Activated CD8-positive, alpha-beta T cell treated with anti-CD3 and anti-CD28 coated beads, Interleukin-2, amount 10 ng/mL, durations not matched to agents 7 days and 5 days (primary cell): ENCODE data around the gene MRPS18B. TPM values are rescaled to one million over a fixed set of nuclear protein-coding genes. Genes with fewer than 3 reads are reported as not detected.

Source experiments
- ATAC-seq: fragments of 150-1000 bp; cut with Tn5 transposase; one replicate; pipeline ENCODE4 v1.10.0; 2021; ENCODE audit warnings: moderate library complexity
- CTCF ChIA-PET: fragments of 350-600 bp; sonication (Branson Sonifier 250); formaldehyde crosslinking; loops from one replicate; lab custom pipeline; 2021; ENCODE audit warnings: antibody characterized with exemption; lab: Charles Lee
- POLR2A ChIA-PET: fragments of 350-600 bp; sonication (Branson Sonifier 250); formaldehyde crosslinking; loops from one replicate; lab custom pipeline; 2021; ENCODE audit warnings: antibody characterized with exemption; lab: Charles Lee
- DNase-seq: peaks from one replicate; pipeline ENCODE4 v3.0.0-alpha.2; 2020
- H3K27ac Mint-ChIP-seq: one replicate; pipeline ENCODE4 v1.8.0; 2021; ENCODE audit warnings: mild to moderate bottlenecking, mixed read lengths
- H3K27me3 Mint-ChIP-seq: one replicate; pipeline ENCODE4 v1.8.0; 2021; ENCODE audit warnings: low read depth, mixed read lengths
- H3K36me3 Mint-ChIP-seq: one replicate; pipeline ENCODE4 v1.8.0; 2021; ENCODE audit warnings: low read depth, mixed read lengths
- H3K4me1 Mint-ChIP-seq: one replicate; pipeline ENCODE4 v1.8.0; 2021; ENCODE audit warnings: low read depth, mixed read lengths
- H3K4me3 Mint-ChIP-seq: one replicate; pipeline ENCODE4 v1.8.0; 2021; ENCODE audit warnings: mild to moderate bottlenecking, mixed read lengths
- H3K9me3 Mint-ChIP-seq: one replicate; pipeline ENCODE4 v1.8.0; 2022; ENCODE audit warnings: mixed read lengths; ENCODE audit not compliant: insufficient read depth
- total RNA-seq, 2 experiments: library from RNA; stranded (reverse); gene quantifications; one replicate each; pipeline ENCODE4 v1.2.3, GENCODE V29; 2021

Gene MRPS18B
- total RNA-seq, 2 experiments from 2014 or later = 43.2 to 43.6 TPM

GRCh38 chr6:30601815-30602641 lies 15.6 kb upstream of the MRPS18B start:
- H3K4me1 Mint-ChIP-seq = peaks cover 27% of the 10 kb centered on the region
- ChIA-PET CTCF (interaction anchor here (6.6 to 7.8 kb wide), 2 partner anchors 58 to 118 kb away, joined by 107 to 119 read pairs; no protein-coding TSS in a partner anchor), POLR2A (interaction anchor here (0.8 to 5.7 kb wide), 5 partner anchors 9 to 134 kb away, joined by 3 to 60 read pairs (median 4); no protein-coding TSS in a partner anchor)
- DNase-seq (no peak), ATAC-seq (no peak)
- H3K4me3 Mint-ChIP-seq = no peak overlapping the region
- H3K27me3 Mint-ChIP-seq = no peaks in the 10 kb centered on the region
- no peak overlapping the region for H3K27ac Mint-ChIP-seq
- H3K9me3 Mint-ChIP-seq = no peaks in the 10 kb centered on the region
- H3K36me3 Mint-ChIP-seq = peaks cover 71% of the 10 kb centered on the region

GRCh38 chr6:30603961-30604360 lies 13.7 kb upstream of the MRPS18B start:
- H3K27ac Mint-ChIP-seq = no peak overlapping the region
- H3K4me3 Mint-ChIP-seq = no peak overlapping the region
- POLR2A ChIA-PET = interaction anchor here (0.6 to 1.7 kb wide), 3 partner anchors 9 to 303 kb away, joined by 3 read pairs; no protein-coding TSS in a partner anchor
- no peaks in the 10 kb centered on the region for H3K27me3 Mint-ChIP-seq
- peaks cover 80% of the 10 kb centered on the region for H3K36me3 Mint-ChIP-seq
- CTCF ChIA-PET = interaction anchor here (1.6 to 1.7 kb wide), 2 partner anchors 8 to 11 kb away, joined by 3 read pairs; no protein-coding TSS in a partner anchor
- ATAC-seq (no peak), DNase-seq (no peak)
- peaks cover 31% of the 10 kb centered on the region for H3K4me1 Mint-ChIP-seq
- no peaks in the 10 kb centered on the region for H3K9me3 Mint-ChIP-seq

- ChIA-PET CTCF (interaction anchor here (0.7 to 2.0 kb wide), 7 partner anchors 12 to 156 kb away, joined by 3 to 15 read pairs (median 5); no protein-coding TSS in a partner anchor), POLR2A (interaction anchor here (0.7 to 1.2 kb wide), 4 partner anchors 8 to 13 kb away, joined by 3 to 6 read pairs (median 4); no protein-coding TSS in a partner anchor)
- Mint-ChIP-seq H3K4me1 (peaks cover 68% of the 10 kb centered on the region), H3K27me3 (no peaks in the 10 kb centered on the region), H3K27ac (no peak overlapping the region), H3K4me3 (no peak overlapping the region), H3K36me3 (peaks cover 87% of the 10 kb centered on the region), H3K9me3 (no peaks in the 10 kb centered on the region)
- no peak for DNase-seq
- ATAC-seq = no peak
These were observed 7.6 kb upstream of the MRPS18B start for GRCh38 chr6:30610065-30610464.

GRCh38 chr6:30611150-30611855 lies 6.3 kb upstream of the MRPS18B start:
- H3K9me3 Mint-ChIP-seq = no peaks in the 10 kb centered on the region

GRCh38 chr6:30611856-30612194 lies 5.8 kb upstream of the MRPS18B start:
- Mint-ChIP-seq H3K27ac (peak overlapping the region; percentile 22), H3K4me1 (peaks cover 59% of the 10 kb centered on the region), H3K27me3 (peaks cover 2% of the 10 kb centered on the region), H3K4me3 (no peak overlapping the region), H3K36me3 (peaks cover 88% of the 10 kb centered on the region), H3K9me3 (no peaks in the 10 kb centered on the region)
- DNase-seq (no peak), ATAC-seq (no peak)
- ChIA-PET CTCF (interaction anchor here (0.7 to 3.5 kb wide), 10 partner anchors 8 to 128 kb away, joined by 3 to 30 read pairs (median 7); partner anchors contain the start of genes DHX16 and MDC1), POLR2A (interaction anchor here (1.0 to 4.7 kb wide), 2 partner anchors 13 to 118 kb away, joined by 3 to 60 read pairs; no protein-coding TSS in a partner anchor)

More at GRCh38 chr6:30611150-30611855, 6.3 kb upstream of the MRPS18B start:
- H3K27me3 Mint-ChIP-seq = peaks cover 1% of the 10 kb centered on the region
- H3K36me3 Mint-ChIP-seq = peaks cover 88% of the 10 kb centered on the region
- no peak overlapping the region for H3K4me3 Mint-ChIP-seq
- ChIA-PET CTCF (interaction anchor here (1.3 to 2.1 kb wide), 5 partner anchors 13 to 120 kb away, joined by 3 to 15 read pairs (median 9); no protein-coding TSS in a partner anchor), POLR2A (interaction anchor here (0.9 to 1.2 kb wide), 3 partner anchors 10 to 14 kb away, joined by 3 to 6 read pairs (median 4); no protein-coding TSS in a partner anchor)
- no peak for ATAC-seq
- H3K4me1 Mint-ChIP-seq = peaks cover 64% of the 10 kb centered on the region
- no peak for DNase-seq
- H3K27ac Mint-ChIP-seq = peak overlapping the region; percentile 22

- ChIA-PET POLR2A (interaction anchor here (0.8 to 4.7 kb wide), 4 partner anchors 13 to 118 kb away, joined by 3 to 60 read pairs (median 4); no protein-coding TSS in a partner anchor), CTCF (interaction anchor here (0.7 to 3.5 kb wide), 15 partner anchors 8 to 130 kb away, joined by 3 to 30 read pairs (median 5); partner anchors contain the start of genes ATAT1, DHX16 and MDC1)
- DNase-seq = no peak
- peaks cover 2% of the 10 kb centered on the region for H3K27me3 Mint-ChIP-seq
- no peak overlapping the region for H3K4me3 Mint-ChIP-seq
- no peak for ATAC-seq
- peaks cover 90% of the 10 kb centered on the region for H3K36me3 Mint-ChIP-seq
- no peak overlapping the region for H3K27ac Mint-ChIP-seq
- peaks cover 59% of the 10 kb centered on the region for H3K4me1 Mint-ChIP-seq
- no peaks in the 10 kb centered on the region for H3K9me3 Mint-ChIP-seq
These were observed 5.4 kb upstream of the MRPS18B start for GRCh38 chr6:30612213-30612612.

- no peak for DNase-seq
- no peak overlapping the region for H3K4me3 Mint-ChIP-seq
- peak overlapping the region; percentile 31 for H3K27ac Mint-ChIP-seq
- peaks cover 55% of the 10 kb centered on the region for H3K4me1 Mint-ChIP-seq
- H3K27me3 Mint-ChIP-seq = peaks cover 2% of the 10 kb centered on the region
- ATAC-seq = no peak
- H3K36me3 Mint-ChIP-seq = peaks cover 84% of the 10 kb centered on the region
- POLR2A ChIA-PET = interaction anchor here (0.8 to 4.7 kb wide), 11 partner anchors 9 to 118 kb away, joined by 3 to 60 read pairs (median 3); partner anchors contain the start of genes ABCF1 and MDC1
- CTCF ChIA-PET = interaction anchor here (0.7 to 3.5 kb wide), 25 partner anchors 9 to 467 kb away, joined by 3 to 30 read pairs (median 4); partner anchors contain the start of genes ATAT1, DHX16 and MDC1
- H3K9me3 Mint-ChIP-seq = no peaks in the 10 kb centered on the region
These were observed 4.9 kb upstream of the MRPS18B start for GRCh38 chr6:30612687-30613248.

- peaks cover 56% of the 10 kb centered on the region for H3K4me1 Mint-ChIP-seq
- peak overlapping the region; percentile 75 for H3K27ac Mint-ChIP-seq
- no peaks in the 10 kb centered on the region for H3K9me3 Mint-ChIP-seq
- DNase-seq (no peak), ATAC-seq (no peak)
- peak overlapping the region; percentile 93 for H3K4me3 Mint-ChIP-seq
- ChIA-PET CTCF (interaction anchor here (0.7 to 3.5 kb wide), 25 partner anchors 13 to 466 kb away, joined by 3 to 30 read pairs (median 4); partner anchors contain the start of genes ATAT1 and DHX16), POLR2A (interaction anchor here (0.8 to 4.7 kb wide), 13 partner anchors 9 to 121 kb away, joined by 3 to 60 read pairs (median 4); partner anchors contain the start of genes ABCF1, GNL1, MDC1 and PRR3)
- H3K27me3 Mint-ChIP-seq = peaks cover 2% of the 10 kb centered on the region
- peaks cover 82% of the 10 kb centered on the region for H3K36me3 Mint-ChIP-seq
These were observed 4.2 kb upstream of the MRPS18B start for GRCh38 chr6:30613251-30614043.

GRCh38 chr6:30614044-30614842 lies 3.4 kb upstream of the MRPS18B start:
- Mint-ChIP-seq H3K27me3 (peaks cover 2% of the 10 kb centered on the region), H3K36me3 (peaks cover 80% of the 10 kb centered on the region), H3K27ac (peak overlapping the region; percentile 98), H3K4me3 (peak overlapping the region; percentile 93), H3K9me3 (no peaks in the 10 kb centered on the region), H3K4me1 (peaks cover 55% of the 10 kb centered on the region)
- no peak for DNase-seq
- POLR2A ChIA-PET = interaction anchor here (0.6 to 4.7 kb wide), 25 partner anchors 8 to 927 kb away, joined by 3 to 60 read pairs (median 12); partner anchors contain the start of genes ABCF1, C6orf136, DDX39B and DHX16
- no peak for ATAC-seq
- CTCF ChIA-PET = interaction anchor here (0.7 to 3.5 kb wide), 20 partner anchors 10 to 131 kb away, joined by 3 to 30 read pairs (median 4); partner anchors contain the start of genes ATAT1 and DHX16
